Lower lobe of right lung (tissue), 2 donors: Measurements from ENCODE around the gene DOHH. TPM values are rescaled to one million over a fixed set of nuclear protein-coding genes. Genes with fewer than 3 reads are reported as not detected.
"Not testable (repeated sequence)": the region's sequence is repeated elsewhere in the genome, so short reads cannot be mapped to it uniquely, and the experiment has no call there.

Experiments
- ATAC-seq, 2 donors: fragments of 200-7000 bp; cut with Tn5 transposase; one replicate each; pipeline ENCODE4 v1.9.1; 2020 to 2022; ENCODE audit warnings: mild to moderate bottlenecking in 2 of 2, moderate library complexity in 2 of 2
- DNase-seq: peaks from one replicate; pipeline ENCODE4 v3.0.0-alpha.2; 2020
- H3K27ac ChIP-seq: fragments of 200-600 bp; one replicate; pipeline ENCODE4 v1.8.0; 2022
- H3K27me3 ChIP-seq: fragments of 200-600 bp; one replicate; pipeline ENCODE4 v1.8.0; 2022; ENCODE audit warnings: low read depth
- H3K36me3 ChIP-seq: fragments of 200-600 bp; one replicate; pipeline ENCODE4 v1.8.0; 2022; ENCODE audit warnings: mild to moderate bottlenecking
- H3K4me1 ChIP-seq: fragments of 200-600 bp; one replicate; pipeline ENCODE4 v1.8.0; 2022
- H3K4me3 ChIP-seq: fragments of 200-600 bp; one replicate; pipeline ENCODE4 v1.8.0; 2022; ENCODE audit warnings: mild to moderate bottlenecking
- H3K9me3 ChIP-seq: fragments of 200-600 bp; one replicate; pipeline ENCODE4 v1.8.0; 2022
- CTCF ChIP-seq: fragments of 200-600 bp; IDR thresholded peaks from one replicate; pipeline ENCODE4 v1.8.0; 2022; ENCODE audit warnings: antibody characterized with exemption, mild to moderate bottlenecking
- intact Hi-C: fragments of 100-400 bp; cut with DNase I; formaldehyde crosslinking; loops from one replicate; pipeline ENCODE4 v1.11.0; 2022
- total RNA-seq: library from RNA; stranded (reverse); fragmentation: NEBNext Ultra II Directional; extraction: Animal tissue kit (Norgen Biotek cat#: 25700); gene quantifications from one replicate; pipeline ENCODE4 v1.2.1, GENCODE V29; 2021
- donor health status: DM: no; HTN: yes; CAD: no; lungs with severe emphysema.

Gene DOHH
- total RNA-seq, 1 donor from 2014 or later = 9.9 TPM

GRCh38 chr19:3533563-3534216, 33.2 kb upstream of the DOHH start:
- intact Hi-C loops = no loop called here
- no peaks in the 10 kb centered on the region for H3K9me3 ChIP-seq
- no peak for ATAC-seq
- H3K4me1 ChIP-seq = no peaks in the 10 kb centered on the region
- DNase-seq = no peak
- no peak overlapping the region for H3K27ac ChIP-seq
- no peak overlapping the region for H3K4me3 ChIP-seq
- no peaks in the 10 kb centered on the region for H3K27me3 ChIP-seq
- no peak for TF ChIP-seq CTCF
- H3K36me3 ChIP-seq = peaks cover 63% of the 10 kb centered on the region

GRCh38 chr19:3533033-3533432, 32.6 kb upstream of the DOHH start:
- Histone ChIP-seq H3K4me3 (no peak overlapping the region), H3K4me1 (no peaks in the 10 kb centered on the region), H3K27ac (no peak overlapping the region), H3K27me3 (no peaks in the 10 kb centered on the region), H3K36me3 (peaks cover 62% of the 10 kb centered on the region), H3K9me3 (no peaks in the 10 kb centered on the region)
- DNase-seq (no peak), ATAC-seq (no peak)
- intact Hi-C loops = no loop called here
- no peak for TF ChIP-seq CTCF

GRCh38 chr19:3532154-3532786, 31.8 kb upstream of the DOHH start:
- Histone ChIP-seq H3K36me3 (peaks cover 70% of the 10 kb centered on the region), H3K4me1 (no peaks in the 10 kb centered on the region), H3K9me3 (no peaks in the 10 kb centered on the region), H3K27me3 (no peaks in the 10 kb centered on the region), H3K4me3 (no peak overlapping the region), H3K27ac (no peak overlapping the region)
- ATAC-seq = peak in 1 of 2 donors; percentile 3
- TF ChIP-seq CTCF = no peak
- no peak for DNase-seq
- intact Hi-C loops = no loop called here

DNA sequence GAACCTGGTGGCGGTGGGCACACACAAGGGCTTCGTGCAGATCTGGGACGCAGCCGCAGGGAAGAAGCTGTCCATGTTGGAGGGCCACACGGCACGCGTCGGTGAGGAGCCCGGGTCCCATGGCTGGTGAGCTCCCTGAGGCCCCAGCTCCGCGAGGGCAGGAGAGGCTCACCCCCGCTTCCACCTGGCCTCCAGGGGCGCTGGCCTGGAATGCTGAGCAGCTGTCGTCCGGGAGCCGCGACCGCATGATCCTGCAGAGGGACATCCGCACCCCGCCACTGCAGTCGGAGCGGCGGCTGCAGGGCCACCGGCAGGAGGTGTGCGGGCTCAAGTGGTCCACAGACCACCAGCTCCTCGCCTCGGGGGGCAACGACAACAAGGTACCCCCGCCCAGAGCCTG, 31.2 kb upstream of the DOHH start:
- DNase-seq = no peak
- intact Hi-C loops = no loop called here
- Histone ChIP-seq H3K9me3 (no peaks in the 10 kb centered on the region), H3K4me1 (no peaks in the 10 kb centered on the region), H3K27me3 (no peaks in the 10 kb centered on the region), H3K27ac (no peak overlapping the region), H3K4me3 (no peak overlapping the region), H3K36me3 (peaks cover 75% of the 10 kb centered on the region)
- TF ChIP-seq CTCF = no peak
- ATAC-seq = no peak

DNA sequence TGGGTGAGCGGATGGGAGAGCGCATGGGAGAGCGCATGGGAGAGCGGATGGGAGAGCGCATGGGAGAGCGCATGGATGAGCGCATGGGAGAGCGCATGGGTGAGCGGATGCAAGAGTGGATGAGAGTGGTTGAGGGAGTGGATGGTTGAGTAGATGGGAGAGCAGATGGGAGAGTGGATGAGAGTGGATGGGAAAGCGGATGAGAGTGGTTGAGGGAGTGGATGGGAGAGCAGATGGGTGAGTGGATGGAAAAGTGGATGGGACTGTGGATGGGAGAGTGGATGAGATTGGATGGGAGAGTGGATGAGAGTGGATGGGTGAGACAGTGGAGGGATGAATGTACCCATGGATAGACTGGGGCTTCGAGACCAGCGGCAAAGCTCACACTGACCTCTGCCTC, 29.9 kb upstream of the DOHH start:
- TF ChIP-seq CTCF = no peak
- intact Hi-C loops = no loop called here
- no peak overlapping the region for H3K27ac ChIP-seq
- H3K4me1 ChIP-seq = no peaks in the 10 kb centered on the region
- H3K9me3 ChIP-seq = no peaks in the 10 kb centered on the region
- no peak overlapping the region for H3K4me3 ChIP-seq
- DNase-seq = no peak
- no peak for ATAC-seq
- H3K36me3 ChIP-seq = peaks cover 77% of the 10 kb centered on the region
- H3K27me3 ChIP-seq = no peaks in the 10 kb centered on the region

- DNase-seq, H3K27ac ChIP-seq, H3K9me3 ChIP-seq, H3K4me1 ChIP-seq, ATAC-seq, H3K4me3 ChIP-seq, intact Hi-C loops, H3K27me3 ChIP-seq: not testable (repeated sequence)
- H3K36me3 ChIP-seq = peaks cover 76% of the 10 kb centered on the region
Observed at GRCh38 chr19:3529299-3529698, 28.8 kb upstream of the DOHH start.
